CD4-positive, alpha-beta T cell (primary cell): ENCODE results near the gene OR7C1. TPM values are rescaled to one million over a fixed set of nuclear protein-coding genes. Genes with fewer than 3 reads are reported as not detected.

Source experiments
- ATAC-seq: fragments of 200-7000 bp; cut with Tn5 transposase; one replicate; pipeline ENCODE4 v1.10.0; 2022; ENCODE audit warnings: mild to moderate bottlenecking; ENCODE audit not compliant: poor library complexity
- CTCF ChIA-PET: fragments of 350-600 bp; sonication (Branson Sonifier 250); formaldehyde crosslinking; loops from one replicate; lab custom pipeline; 2021; ENCODE audit warnings: antibody characterized with exemption, inconsistent platforms; lab: Charles Lee
- POLR2A ChIA-PET: fragments of 350-600 bp; sonication (Branson Sonifier 250); formaldehyde crosslinking; loops from one replicate; lab custom pipeline; 2021; ENCODE audit warnings: antibody characterized with exemption, inconsistent platforms; lab: Charles Lee
- DNase-seq, 14 experiments: peaks; one replicate each; pipeline ENCODE4 v3.0.0-alpha.2; 2013 to 2020; ENCODE audit warnings: mixed read lengths in 2 of 14
- H3K27ac ChIP-seq, 2 donors: one replicate each; pipeline versions ENCODE4 v1.5.1 to v1.7.0; 2013; ENCODE audit warnings: low read length in 2 of 2, low read depth in 1 of 2, mild to moderate bottlenecking in 1 of 2
- H3K27me3 ChIP-seq, 2 experiments: 1 replicate in 1 of 2; 2 replicates in 1 of 2; pipeline versions ENCODE4 v1.6.1 to v1.7.0; 2013; ENCODE audit warnings: low read length in 2 of 2, control low read depth in 1 of 2, mild to moderate bottlenecking in 1 of 2, moderate library complexity in 1 of 2; ENCODE audit not compliant: insufficient read depth in 2 of 2, control insufficient read depth in 1 of 2
- H3K36me3 ChIP-seq: one replicate; pipeline ENCODE4 v1.6.1; 2013; ENCODE audit warnings: low read length, control low read depth; ENCODE audit not compliant: insufficient read depth
- H3K4me1 ChIP-seq: one replicate; pipeline ENCODE4 v1.6.1; 2013; ENCODE audit warnings: low read length, control low read depth; ENCODE audit not compliant: insufficient read depth
- H3K4me3 ChIP-seq: one replicate; pipeline ENCODE4 v1.5.1; 2013; ENCODE audit warnings: mild to moderate bottlenecking, low read length, moderate library complexity
- H3K9me3 ChIP-seq, 2 experiments: 1 replicate in 1 of 2; 2 replicates in 1 of 2; pipeline versions ENCODE4 v1.6.1 to v1.7.0; 2013; ENCODE audit warnings: low read length in 2 of 2, mild to moderate bottlenecking in 2 of 2, control low read depth in 1 of 2, moderate library complexity in 1 of 2; ENCODE audit not compliant: control insufficient read depth in 1 of 2, insufficient read depth in 1 of 2
- H3K27ac Mint-ChIP-seq: one replicate; pipeline ENCODE4 v1.8.0; 2020; ENCODE audit warnings: mixed read lengths
- H3K27me3 Mint-ChIP-seq: one replicate; pipeline ENCODE4 v1.8.0; 2021; ENCODE audit warnings: mixed read lengths
- H3K36me3 Mint-ChIP-seq: one replicate; pipeline ENCODE4 v1.8.0; 2021; ENCODE audit warnings: low read depth, mixed read lengths
- H3K4me1 Mint-ChIP-seq: one replicate; pipeline ENCODE4 v1.8.0; 2021; ENCODE audit warnings: low read depth, mixed read lengths
- H3K4me3 Mint-ChIP-seq: one replicate; pipeline ENCODE4 v1.8.0; 2020; ENCODE audit warnings: mild to moderate bottlenecking, mixed read lengths
- H3K9me3 Mint-ChIP-seq: one replicate; pipeline ENCODE4 v1.8.0; 2020; ENCODE audit warnings: mixed read lengths
- intact Hi-C, 2 experiments: fragments of 100-400 bp; cut with DNase I in 1 of 2; cut with micrococcal nuclease in 1 of 2; formaldehyde crosslinking; loops; one replicate each; pipeline versions ENCODE4 v1.15.1 to v1.9.0; 2023 to 2025; cut with DNase I, micrococcal nuclease
- total RNA-seq, 174 experiments: library from RNA in 2 of 174; stranded (reverse) in 2 of 174; gene quantifications; one replicate each; pipeline ENCODE4 v1.2.3 and lab custom pipeline; 2021 to 2026
- TF ChIP-seq, protein P1 (sequence below): fragments of 200-600 bp; IDR thresholded peaks from one replicate; pipeline ENCODE4 v1.8.0; 2022; ENCODE audit warnings: antibody characterized with exemption, mild to moderate bottlenecking

Gene OR7C1
- total RNA-seq, 2 experiments from 2014 or later, result not detected

DNA sequence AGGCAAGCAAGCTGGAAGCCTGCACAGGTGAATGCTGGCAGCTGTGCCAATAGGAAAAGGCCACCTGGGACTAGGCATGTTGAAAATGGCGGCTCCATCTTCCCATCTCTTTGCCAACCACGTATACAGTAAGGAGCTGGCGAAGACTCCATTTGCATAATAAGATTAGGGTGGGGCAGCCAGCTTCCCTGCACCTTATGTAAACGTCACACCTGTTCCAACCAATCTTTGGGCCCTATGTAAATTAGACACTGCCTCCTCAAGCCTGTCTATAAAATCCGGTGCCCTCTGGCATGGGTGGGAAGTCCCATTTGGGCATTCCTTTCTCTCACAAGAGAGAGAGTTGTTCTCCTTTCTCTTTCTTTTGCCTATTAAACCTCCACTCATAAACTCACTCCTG, 73.4 kb downstream of the OR7C1 start:
- no peaks in the 10 kb centered on the region for H3K4me1 Mint-ChIP-seq
- ChIA-PET POLR2A (no interaction called here), CTCF (no interaction called here)
- peaks cover 2% of the 10 kb centered on the region for H3K36me3 ChIP-seq
- H3K27me3 Mint-ChIP-seq, result peaks cover 22% of the 10 kb centered on the region
- peaks cover 3% of the 10 kb centered on the region for H3K9me3 Mint-ChIP-seq
- no peak overlapping the region for H3K4me3 Mint-ChIP-seq
- no peak overlapping the region for H3K4me3 ChIP-seq
- TF ChIP-seq, protein P1, sequence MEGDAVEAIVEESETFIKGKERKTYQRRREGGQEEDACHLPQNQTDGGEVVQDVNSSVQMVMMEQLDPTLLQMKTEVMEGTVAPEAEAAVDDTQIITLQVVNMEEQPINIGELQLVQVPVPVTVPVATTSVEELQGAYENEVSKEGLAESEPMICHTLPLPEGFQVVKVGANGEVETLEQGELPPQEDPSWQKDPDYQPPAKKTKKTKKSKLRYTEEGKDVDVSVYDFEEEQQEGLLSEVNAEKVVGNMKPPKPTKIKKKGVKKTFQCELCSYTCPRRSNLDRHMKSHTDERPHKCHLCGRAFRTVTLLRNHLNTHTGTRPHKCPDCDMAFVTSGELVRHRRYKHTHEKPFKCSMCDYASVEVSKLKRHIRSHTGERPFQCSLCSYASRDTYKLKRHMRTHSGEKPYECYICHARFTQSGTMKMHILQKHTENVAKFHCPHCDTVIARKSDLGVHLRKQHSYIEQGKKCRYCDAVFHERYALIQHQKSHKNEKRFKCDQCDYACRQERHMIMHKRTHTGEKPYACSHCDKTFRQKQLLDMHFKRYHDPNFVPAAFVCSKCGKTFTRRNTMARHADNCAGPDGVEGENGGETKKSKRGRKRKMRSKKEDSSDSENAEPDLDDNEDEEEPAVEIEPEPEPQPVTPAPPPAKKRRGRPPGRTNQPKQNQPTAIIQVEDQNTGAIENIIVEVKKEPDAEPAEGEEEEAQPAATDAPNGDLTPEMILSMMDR, result no peak
- H3K4me1 ChIP-seq, result no peaks in the 10 kb centered on the region
- H3K36me3 Mint-ChIP-seq, result peaks cover 4% of the 10 kb centered on the region
- no peak for DNase-seq
- H3K27me3 ChIP-seq, result peaks cover 0 to 7% of the 10 kb centered on the region in 2 experiments
- no peak overlapping the region for H3K27ac ChIP-seq
- ATAC-seq, result no peak
- intact Hi-C loops, result no loop called here
- H3K27ac Mint-ChIP-seq, result no peak overlapping the region
- peaks cover 0 to 5% of the 10 kb centered on the region in 2 experiments for H3K9me3 ChIP-seq

DNA sequence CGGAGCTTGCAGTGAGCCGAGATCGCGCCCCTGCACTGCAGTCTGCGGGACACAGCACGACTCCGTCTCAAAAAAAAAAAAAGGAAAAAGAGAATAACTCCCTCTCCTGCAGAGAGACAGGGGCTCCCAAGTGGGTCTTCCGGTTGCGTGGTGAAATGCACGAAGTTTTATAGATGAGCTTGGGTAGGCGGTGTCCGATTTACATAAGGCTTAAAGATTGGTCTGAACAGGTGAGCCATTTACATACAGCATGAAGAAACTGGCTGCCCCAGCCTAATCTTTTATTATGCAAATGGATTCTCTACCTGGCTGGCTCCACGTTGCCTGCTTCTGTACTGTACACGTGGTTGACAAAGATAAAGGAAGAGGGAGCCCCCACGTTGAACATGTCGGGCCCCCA, 76.2 kb downstream of the OR7C1 start:
- Mint-ChIP-seq H3K4me3 (no peak overlapping the region), H3K27me3 (peaks cover 4% of the 10 kb centered on the region), H3K27ac (no peak overlapping the region), H3K36me3 (no peaks in the 10 kb centered on the region), H3K4me1 (no peaks in the 10 kb centered on the region), H3K9me3 (peaks cover 3% of the 10 kb centered on the region)
- intact Hi-C loops, result no loop called here
- ATAC-seq (no peak), DNase-seq (no peak)
- Histone ChIP-seq H3K27me3 (peaks cover 0 to 1% of the 10 kb centered on the region in 2 experiments), H3K4me3 (no peak overlapping the region), H3K36me3 (no peaks in the 10 kb centered on the region), H3K4me1 (no peaks in the 10 kb centered on the region), H3K27ac (no peak overlapping the region), H3K9me3 (peaks cover 0 to 5% of the 10 kb centered on the region in 2 experiments)
- ChIA-PET POLR2A (no interaction called here), CTCF (no interaction called here)
- TF ChIP-seq, protein P1, result no peak

- H3K4me1 ChIP-seq, result no peaks in the 10 kb centered on the region
- no peak overlapping the region for H3K4me3 ChIP-seq
- H3K9me3 Mint-ChIP-seq, result no peaks in the 10 kb centered on the region
- H3K27me3 ChIP-seq, result no peaks in the 10 kb centered on the region
- DNase-seq, result no peak
- H3K4me3 Mint-ChIP-seq, result no peak overlapping the region
- ChIA-PET POLR2A (no interaction called here), CTCF (no interaction called here)
- no peak overlapping the region for H3K27ac Mint-ChIP-seq
- no peaks in the 10 kb centered on the region for H3K27me3 Mint-ChIP-seq
- H3K27ac ChIP-seq, result no peak overlapping the region
- intact Hi-C loops, result no loop called here
- H3K4me1 Mint-ChIP-seq, result no peaks in the 10 kb centered on the region
- TF ChIP-seq, protein P1, result no peak
- H3K9me3 ChIP-seq, result no peaks in the 10 kb centered on the region
- H3K36me3 ChIP-seq, result no peaks in the 10 kb centered on the region
- no peaks in the 10 kb centered on the region for H3K36me3 Mint-ChIP-seq
- no peak for ATAC-seq
Measured at GRCh38 chr19:14748601-14749000, 86.4 kb downstream of the OR7C1 start.

Other genes starting within 250 kb of the OR7C1 start
- gene ADGRE3, start 160.3 kb downstream of the OR7C1 start, total RNA-seq, result not detected
- 10 to 100 TPM; 15.5 to 17.6 TPM for gene ZNF333, start 145.1 kb downstream of the OR7C1 start, total RNA-seq
- gene ADGRE2, start 56.6 kb downstream of the OR7C1 start, total RNA-seq, result 1 to 10 TPM; 3.0 to 3.8 TPM
- not detected for gene OR7A5, start within 50 bp of the OR7C1 start, total RNA-seq
- not detected for gene OR7A10, start 13.7 kb upstream of the OR7C1 start, total RNA-seq
- not detected for gene OR7A17, start 50.9 kb upstream of the OR7C1 start, total RNA-seq
- gene OR7C2, start 106.3 kb upstream of the OR7C1 start, total RNA-seq, result not detected
- gene SLC1A6, start 144.7 kb upstream of the OR7C1 start, total RNA-seq, result not detected
- not detected for gene CASP14, start 214.3 kb upstream of the OR7C1 start, total RNA-seq
- not detected for gene OR1I1, start 247.0 kb upstream of the OR7C1 start, total RNA-seq